AG09309 (cell line): ENCODE data around the gene USP16.

ENCODE experiments used
- DNase-seq: peaks from one replicate; pipeline ENCODE4 v3.0.0-alpha.2; 2010; ENCODE audit warnings: low read depth
- H3K4me3 ChIP-seq: 2 replicates; pipeline ENCODE4 v1.5.1; 2011; ENCODE audit warnings: mild to moderate bottlenecking, low read depth, low read length, moderate library complexity; ENCODE audit not compliant: control insufficient read depth
- TF ChIP-seq, protein P1 (sequence below): IDR thresholded peaks from 2 replicates; pipeline ENCODE4 v1.5.1; 2011; ENCODE audit warnings: mild to moderate bottlenecking, low read depth, low read length, inconsistent platforms; ENCODE audit not compliant: insufficient read depth, control insufficient read depth; ENCODE audit errors: missing control alignments

USP16 gene

DNA sequence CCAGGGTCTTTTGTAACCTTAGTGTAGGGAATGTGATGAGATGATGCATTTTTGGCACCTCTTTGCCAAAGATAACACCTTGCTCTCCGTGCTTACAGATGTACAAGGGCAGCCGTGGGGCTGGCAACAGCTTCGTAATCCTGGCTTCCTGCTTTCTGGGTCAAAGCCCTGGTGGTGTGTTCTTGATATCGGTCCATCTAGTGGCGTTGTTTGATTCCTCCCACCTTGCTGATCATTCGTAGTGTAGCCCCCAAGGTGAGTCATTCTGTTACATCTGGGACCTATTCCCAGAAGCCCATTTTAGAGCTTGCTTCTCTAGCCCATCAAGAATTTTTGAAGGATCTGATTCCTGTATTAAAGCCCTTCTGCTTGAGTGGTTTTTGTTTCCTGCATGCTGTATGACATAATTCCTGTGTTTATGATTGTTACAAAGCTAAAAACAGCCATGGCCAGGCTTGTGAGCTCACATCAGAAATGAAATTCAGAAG is 56.0 kb downstream of the USP16 start:
- H3K4me3 ChIP-seq = no peak overlapping the region
- TF ChIP-seq, protein P1, sequence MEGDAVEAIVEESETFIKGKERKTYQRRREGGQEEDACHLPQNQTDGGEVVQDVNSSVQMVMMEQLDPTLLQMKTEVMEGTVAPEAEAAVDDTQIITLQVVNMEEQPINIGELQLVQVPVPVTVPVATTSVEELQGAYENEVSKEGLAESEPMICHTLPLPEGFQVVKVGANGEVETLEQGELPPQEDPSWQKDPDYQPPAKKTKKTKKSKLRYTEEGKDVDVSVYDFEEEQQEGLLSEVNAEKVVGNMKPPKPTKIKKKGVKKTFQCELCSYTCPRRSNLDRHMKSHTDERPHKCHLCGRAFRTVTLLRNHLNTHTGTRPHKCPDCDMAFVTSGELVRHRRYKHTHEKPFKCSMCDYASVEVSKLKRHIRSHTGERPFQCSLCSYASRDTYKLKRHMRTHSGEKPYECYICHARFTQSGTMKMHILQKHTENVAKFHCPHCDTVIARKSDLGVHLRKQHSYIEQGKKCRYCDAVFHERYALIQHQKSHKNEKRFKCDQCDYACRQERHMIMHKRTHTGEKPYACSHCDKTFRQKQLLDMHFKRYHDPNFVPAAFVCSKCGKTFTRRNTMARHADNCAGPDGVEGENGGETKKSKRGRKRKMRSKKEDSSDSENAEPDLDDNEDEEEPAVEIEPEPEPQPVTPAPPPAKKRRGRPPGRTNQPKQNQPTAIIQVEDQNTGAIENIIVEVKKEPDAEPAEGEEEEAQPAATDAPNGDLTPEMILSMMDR = no peak
- DNase-seq = no peak

GRCh38 chr21:29082046-29082815 is 57.8 kb downstream of the USP16 start:
- TF ChIP-seq, protein P1 = no peak
- DNase-seq = no peak
- no peak overlapping the region for H3K4me3 ChIP-seq

GRCh38 chr21:29083306-29083705 is 58.8 kb downstream of the USP16 start:
- DNase-seq = no peak
- H3K4me3 ChIP-seq = no peak overlapping the region
- TF ChIP-seq, protein P1 = no peak

- no peak overlapping the region for H3K4me3 ChIP-seq
- DNase-seq = no peak
These were observed 59.9 kb downstream of the USP16 start for GRCh38 chr21:29084372-29084771.

GRCh38 chr21:29085106-29085752 is 60.8 kb downstream of the USP16 start:
- TF ChIP-seq, protein P1 = no peak
- H3K4me3 ChIP-seq = no peak overlapping the region
- no peak for DNase-seq

More at GRCh38 chr21:29084372-29084771, 59.9 kb downstream of the USP16 start:
- TF ChIP-seq, protein P1 = no peak

- DNase-seq = no peak
- TF ChIP-seq, protein P1 = no peak
- no peak overlapping the region for H3K4me3 ChIP-seq
These were observed 66.6 kb downstream of the USP16 start for GRCh38 chr21:29091033-29091432.
